Tibial nerve (tissue), 4 donors: Measurements from ENCODE around the gene ATXN7L1. TPM values are rescaled to one million over a fixed set of nuclear protein-coding genes. Genes with fewer than 3 reads are reported as not detected.

Experiments used
- DNase-seq, 2 donors: peaks; one replicate each; pipeline ENCODE4 v3.0.0-alpha.2; 2019; ENCODE audit warnings: low spot score in 2 of 2
- H3K27ac ChIP-seq, 4 donors: fragments of 200-600 bp; sonication (generic) in 3 of 4; one replicate each; pipeline ENCODE4 v1.5.1; 2017 to 2019; ENCODE audit warnings: mild to moderate bottlenecking in 1 of 4
- H3K27me3 ChIP-seq, 2 donors: fragments of 200-600 bp; sonication (generic) in 1 of 2; one replicate each; pipeline versions ENCODE4 v1.5.1 to v1.6.0; 2017 to 2019
- H3K36me3 ChIP-seq, 3 donors: fragments of 200-600 bp; sonication (generic); one replicate each; pipeline ENCODE4 v1.5.1; 2018 to 2019
- H3K4me1 ChIP-seq, 4 donors: fragments of 200-600 bp; sonication (generic) in 3 of 4; one replicate each; pipeline ENCODE4 v1.5.1; 2017 to 2019
- H3K4me3 ChIP-seq, 4 donors: fragments of 200-600 bp; sonication (generic) in 3 of 4; one replicate each; pipeline ENCODE4 v1.5.1; 2017 to 2019; ENCODE audit warnings: mild to moderate bottlenecking in 1 of 4, moderate library complexity in 1 of 4
- H3K9me3 ChIP-seq, 4 donors: fragments of 200-600 bp; sonication (generic) in 3 of 4; one replicate each; pipeline ENCODE4 v1.5.1; 2017 to 2019
- EP300 ChIP-seq, 2 donors: sonication (generic); formaldehyde crosslinking; IDR thresholded peaks; one replicate each; pipeline ENCODE4 v1.6.1; 2017; ENCODE audit warnings: antibody characterized with exemption in 2 of 2, mild to moderate bottlenecking in 1 of 2
- POLR2A ChIP-seq, 2 donors: fragments of 450-650 bp; IDR thresholded peaks; one replicate each; pipeline ENCODE4 v1.6.1; 2017; ENCODE audit warnings: antibody characterized with exemption in 2 of 2, mild to moderate bottlenecking in 2 of 2, moderate library complexity in 2 of 2
- WGBS, 2 donors: methylation state at CpG; one replicate each; pipeline ENCODE4 v1.1.5; 2018; 5-methylcytosine and 5-hydroxymethylcytosine counted together
- total RNA-seq, 4 donors: library from RNA; depleted of rRNA; stranded (reverse); fragments of >200 nt; gene quantifications; one replicate each; pipeline ENCODE4 v1.1.0, GENCODE V29; 2016
- TF ChIP-seq, protein P1 (sequence below), 5 experiments: fragments of 200-600 bp in 3 of 5; fragments of 450-650 bp in 2 of 5; sonication (generic) in 3 of 5; IDR thresholded peaks; one replicate each; pipeline ENCODE4 v1.5.1; 2016 to 2019; ENCODE audit warnings: antibody characterized with exemption in 5 of 5, mild to moderate bottlenecking in 3 of 5, moderate library complexity in 2 of 5

The ATXN7L1 gene
- total RNA-seq, 4 donors from 2014 or later = 14.6 to 22.5 (median 19.1) TPM

DNA sequence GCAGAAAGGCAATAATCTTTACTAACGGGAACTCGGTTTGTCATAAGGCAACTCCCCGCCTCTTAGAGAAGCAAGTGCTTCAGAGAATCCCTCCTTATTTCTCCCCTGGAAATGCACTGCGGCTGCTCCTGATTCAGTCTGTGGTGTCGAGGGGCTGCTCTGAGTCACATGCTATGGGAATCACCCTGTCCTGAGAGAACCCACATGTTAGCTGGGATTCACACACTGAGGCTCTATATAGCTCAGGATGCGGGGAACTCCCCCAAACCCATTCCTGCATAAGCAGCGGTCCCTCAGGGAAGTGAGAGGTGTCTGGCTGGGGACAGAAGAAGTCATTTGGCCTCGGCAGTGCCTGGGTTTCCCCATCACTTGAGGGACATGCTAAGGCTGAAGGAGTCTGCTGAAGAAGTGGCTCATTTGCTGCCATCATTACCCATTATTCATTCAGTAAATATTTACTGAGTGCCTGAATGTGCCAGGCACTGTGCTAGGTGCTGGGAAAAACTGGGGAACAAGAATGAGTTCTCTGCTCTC lies 87.5 kb downstream of the ATXN7L1 start:
- WGBS, 2 donors = 81 to 87% methylated on average over 8 of the region's 8 CpGs
- H3K27me3 ChIP-seq = no peaks in the 10 kb centered on the region
- DNase-seq = no peak

DNA sequence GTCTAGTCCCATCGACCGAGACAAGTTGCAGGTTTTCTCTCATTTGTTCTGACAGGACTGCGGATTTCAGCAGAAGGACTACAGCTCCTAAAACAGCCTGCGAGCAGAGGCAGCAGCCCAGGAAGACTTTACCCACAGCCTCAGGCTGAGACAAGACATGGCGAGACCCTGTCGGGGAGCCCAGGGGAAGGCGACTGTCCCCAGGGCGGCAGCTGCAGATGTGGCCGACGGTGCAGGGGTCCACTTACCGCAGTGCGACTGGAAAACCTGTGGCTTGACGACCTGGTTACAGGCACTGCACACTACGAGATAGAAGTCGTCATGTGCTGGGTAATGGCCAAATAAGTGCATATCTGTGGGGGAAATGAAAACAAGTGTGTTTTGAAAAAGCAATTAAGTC lies 88.0 kb downstream of the ATXN7L1 start:
- TF ChIP-seq POLR2A (IDR thresholded peaks at IDR 0.05) = no peak
- TF ChIP-seq EP300 (IDR thresholded peaks at IDR 0.05) = no peak
- TF ChIP-seq, protein P1, sequence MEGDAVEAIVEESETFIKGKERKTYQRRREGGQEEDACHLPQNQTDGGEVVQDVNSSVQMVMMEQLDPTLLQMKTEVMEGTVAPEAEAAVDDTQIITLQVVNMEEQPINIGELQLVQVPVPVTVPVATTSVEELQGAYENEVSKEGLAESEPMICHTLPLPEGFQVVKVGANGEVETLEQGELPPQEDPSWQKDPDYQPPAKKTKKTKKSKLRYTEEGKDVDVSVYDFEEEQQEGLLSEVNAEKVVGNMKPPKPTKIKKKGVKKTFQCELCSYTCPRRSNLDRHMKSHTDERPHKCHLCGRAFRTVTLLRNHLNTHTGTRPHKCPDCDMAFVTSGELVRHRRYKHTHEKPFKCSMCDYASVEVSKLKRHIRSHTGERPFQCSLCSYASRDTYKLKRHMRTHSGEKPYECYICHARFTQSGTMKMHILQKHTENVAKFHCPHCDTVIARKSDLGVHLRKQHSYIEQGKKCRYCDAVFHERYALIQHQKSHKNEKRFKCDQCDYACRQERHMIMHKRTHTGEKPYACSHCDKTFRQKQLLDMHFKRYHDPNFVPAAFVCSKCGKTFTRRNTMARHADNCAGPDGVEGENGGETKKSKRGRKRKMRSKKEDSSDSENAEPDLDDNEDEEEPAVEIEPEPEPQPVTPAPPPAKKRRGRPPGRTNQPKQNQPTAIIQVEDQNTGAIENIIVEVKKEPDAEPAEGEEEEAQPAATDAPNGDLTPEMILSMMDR (IDR thresholded peaks at IDR 0.05) = no peak

More for the DNA sequence above, 87.5 kb downstream of the ATXN7L1 start:
- Histone ChIP-seq H3K9me3 (no peaks in the 10 kb centered on the region), H3K27ac (no peak overlapping the region), H3K4me3 (no peak overlapping the region), H3K4me1 (no peaks in the 10 kb centered on the region), H3K36me3 (peaks cover 0 to 34% (median 0%) of the 10 kb centered on the region in 3 donors)
- TF ChIP-seq POLR2A (IDR thresholded peaks at IDR 0.05) = no peak
- no peak for TF ChIP-seq EP300 (IDR thresholded peaks at IDR 0.05)
- TF ChIP-seq, protein P1 (IDR thresholded peaks at IDR 0.05) = no peak

DNA sequence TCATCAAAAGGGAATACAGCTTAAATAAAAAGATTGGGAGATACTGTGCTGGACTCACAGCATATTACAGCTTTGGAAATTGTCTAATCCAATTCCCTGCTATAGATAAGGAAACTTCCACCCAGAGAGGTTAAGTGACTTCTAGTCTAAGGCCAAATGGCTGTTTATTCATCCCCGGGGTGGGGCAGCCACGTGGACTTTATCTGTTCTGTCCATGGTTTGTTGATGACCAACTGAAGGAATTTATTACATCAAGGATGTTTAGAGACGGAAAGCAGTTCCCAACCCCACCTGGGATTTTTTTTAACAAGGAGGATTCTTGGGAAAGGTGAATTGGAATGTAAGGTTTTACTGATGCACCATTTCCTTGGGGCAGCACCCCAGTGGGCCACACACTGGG lies 88.6 kb downstream of the ATXN7L1 start:
- TF ChIP-seq, protein P1 (IDR thresholded peaks at IDR 0.05) = no peak
- TF ChIP-seq POLR2A (IDR thresholded peaks at IDR 0.05) = no peak
- no peak for TF ChIP-seq EP300 (IDR thresholded peaks at IDR 0.05)
- Histone ChIP-seq H3K27me3 (no peaks in the 10 kb centered on the region), H3K4me1 (peaks cover 0 to 4% (median 0%) of the 10 kb centered on the region in 4 donors), H3K4me3 (no peak overlapping the region), H3K36me3 (peaks cover 0 to 34% (median 0%) of the 10 kb centered on the region in 3 donors), H3K9me3 (no peaks in the 10 kb centered on the region), H3K27ac (no peak overlapping the region)
- 75 to 80% methylated on average over 3 of the region's 3 CpGs for WGBS, 2 donors
- DNase-seq = no peak

More for the DNA sequence above, 88.0 kb downstream of the ATXN7L1 start:
- Histone ChIP-seq H3K27me3 (no peaks in the 10 kb centered on the region), H3K4me1 (no peaks in the 10 kb centered on the region), H3K9me3 (no peaks in the 10 kb centered on the region), H3K36me3 (peaks cover 0 to 34% (median 0%) of the 10 kb centered on the region in 3 donors), H3K4me3 (no peak overlapping the region), H3K27ac (no peak overlapping the region)
- WGBS, 2 donors = 86 to 90% methylated on average over 15 of the region's 15 CpGs
- no peak for DNase-seq

DNA sequence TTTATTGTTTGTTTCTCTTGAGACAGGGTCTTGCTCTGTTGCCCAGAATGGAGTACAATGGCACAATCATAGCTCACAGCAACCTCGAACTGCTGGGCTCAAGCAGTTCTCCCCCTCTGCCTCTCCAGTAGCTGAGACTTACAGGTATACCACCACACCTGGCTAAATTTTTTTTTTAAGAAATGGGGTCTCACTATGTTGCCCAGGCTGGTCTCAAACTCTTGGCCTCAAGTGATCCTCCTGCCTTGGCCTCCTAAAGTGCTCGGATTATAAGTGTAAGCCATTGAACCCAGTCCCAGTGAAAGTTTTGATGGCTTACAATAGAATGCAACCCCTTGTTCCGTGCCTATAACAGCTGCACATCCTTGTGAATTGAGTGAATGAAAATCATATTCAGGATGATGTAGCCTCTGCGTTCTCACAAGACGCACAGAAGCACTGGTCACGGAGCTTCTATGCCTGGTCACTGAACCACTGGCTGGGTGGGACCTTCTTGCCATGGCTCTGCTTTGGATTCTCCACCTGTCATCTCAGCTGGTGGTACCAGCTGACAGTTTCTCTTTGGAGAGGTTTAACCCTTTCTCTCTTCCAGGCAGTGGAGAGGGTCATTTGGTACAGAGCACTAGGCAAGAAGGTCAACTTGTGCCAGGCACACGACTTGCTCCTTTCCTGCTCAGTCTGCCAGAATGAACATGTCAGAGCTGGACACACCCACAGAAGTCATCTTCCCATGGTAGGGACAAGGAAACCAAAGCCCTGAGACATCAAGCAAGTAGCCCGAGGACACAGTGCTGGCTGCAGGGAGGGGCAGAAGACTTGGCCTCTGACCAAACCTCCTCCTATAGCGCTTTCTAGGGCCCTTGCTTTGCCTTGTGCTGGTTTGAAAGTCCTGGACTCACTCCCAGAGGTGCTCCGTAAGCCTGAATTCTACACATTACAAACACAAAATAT lies 89.6 kb downstream of the ATXN7L1 start:
- H3K4me3 ChIP-seq = no peak overlapping the region
- no peak for DNase-seq
- H3K4me1 ChIP-seq = peaks cover 0 to 10% (median 0%) of the 10 kb centered on the region in 4 donors
- TF ChIP-seq EP300 (IDR thresholded peaks at IDR 0.05) = no peak
- no peak for TF ChIP-seq POLR2A (IDR thresholded peaks at IDR 0.05)
- TF ChIP-seq, protein P1 (IDR thresholded peaks at IDR 0.05) = no peak
- no peak overlapping the region for H3K27ac ChIP-seq
- 87 to 88% methylated on average over 10 of the region's 10 CpGs for WGBS, 2 donors
- H3K27me3 ChIP-seq = no peaks in the 10 kb centered on the region
- H3K9me3 ChIP-seq = no peaks in the 10 kb centered on the region
- H3K36me3 ChIP-seq = peaks cover 0 to 26% (median 0%) of the 10 kb centered on the region in 3 donors
